Fibroblast of peridontal ligament (primary cell): ENCODE measurements around the gene MRPL48.
"Not testable (repeated sequence)": the region's sequence is repeated elsewhere in the genome, so short reads cannot be mapped to it uniquely, and the experiment has no call there.

Experiments
- DNase-seq: peaks from one replicate; pipeline ENCODE4 v3.0.0-alpha.2; 2010; ENCODE audit errors: extremely low read depth

The MRPL48 gene

DNA sequence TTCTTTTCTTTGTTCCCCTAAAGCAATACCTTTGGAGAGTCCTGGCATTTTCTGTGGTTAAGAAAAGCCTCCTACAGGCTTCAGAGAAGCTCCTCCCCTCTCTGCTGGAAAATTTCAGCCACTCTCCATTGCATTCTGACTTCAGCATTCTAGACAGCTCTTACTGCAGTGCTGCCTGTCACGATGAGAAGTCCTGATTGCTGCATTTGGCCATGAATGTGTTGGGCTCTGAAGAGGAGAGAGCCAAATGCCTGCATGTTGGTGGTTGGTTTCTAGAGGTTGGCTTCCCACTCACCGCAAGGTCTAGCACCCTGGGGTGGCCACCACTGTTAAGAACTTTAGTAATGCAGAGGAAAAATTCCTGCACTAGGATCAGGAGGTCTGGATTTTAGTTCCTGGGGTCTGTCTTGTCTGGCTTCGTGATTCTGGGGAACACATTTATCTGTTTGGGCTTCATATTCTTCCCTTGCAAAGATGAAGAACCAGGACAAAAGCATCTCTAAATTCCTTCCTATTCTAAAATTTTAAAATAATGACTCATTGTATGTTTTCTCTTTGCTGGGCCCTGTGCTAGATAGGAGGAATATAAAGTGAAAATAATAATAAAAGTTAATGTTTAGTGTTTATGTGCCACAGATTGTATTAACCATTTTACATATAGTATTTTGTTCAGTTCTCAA, 50.9 kb downstream of the MRPL48 start:
- peak; percentile 49 for DNase-seq

DNA sequence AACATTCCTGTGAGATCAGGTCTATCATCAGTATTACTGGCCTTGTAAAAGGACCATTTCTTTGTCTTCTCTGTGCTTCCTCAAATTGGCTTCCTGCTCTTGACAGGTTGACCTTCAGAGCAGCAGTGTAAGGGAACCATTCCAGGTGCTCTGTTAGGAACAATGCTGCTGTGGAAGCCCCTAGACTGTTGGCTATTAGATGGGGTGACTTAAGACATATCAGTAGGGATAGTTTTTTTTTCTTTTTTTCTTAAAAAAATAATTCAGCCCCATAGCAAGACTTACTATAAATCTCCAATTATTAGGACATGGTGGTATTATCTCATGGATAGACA, 51.4 kb downstream of the MRPL48 start:
- DNase-seq = no peak

DNA sequence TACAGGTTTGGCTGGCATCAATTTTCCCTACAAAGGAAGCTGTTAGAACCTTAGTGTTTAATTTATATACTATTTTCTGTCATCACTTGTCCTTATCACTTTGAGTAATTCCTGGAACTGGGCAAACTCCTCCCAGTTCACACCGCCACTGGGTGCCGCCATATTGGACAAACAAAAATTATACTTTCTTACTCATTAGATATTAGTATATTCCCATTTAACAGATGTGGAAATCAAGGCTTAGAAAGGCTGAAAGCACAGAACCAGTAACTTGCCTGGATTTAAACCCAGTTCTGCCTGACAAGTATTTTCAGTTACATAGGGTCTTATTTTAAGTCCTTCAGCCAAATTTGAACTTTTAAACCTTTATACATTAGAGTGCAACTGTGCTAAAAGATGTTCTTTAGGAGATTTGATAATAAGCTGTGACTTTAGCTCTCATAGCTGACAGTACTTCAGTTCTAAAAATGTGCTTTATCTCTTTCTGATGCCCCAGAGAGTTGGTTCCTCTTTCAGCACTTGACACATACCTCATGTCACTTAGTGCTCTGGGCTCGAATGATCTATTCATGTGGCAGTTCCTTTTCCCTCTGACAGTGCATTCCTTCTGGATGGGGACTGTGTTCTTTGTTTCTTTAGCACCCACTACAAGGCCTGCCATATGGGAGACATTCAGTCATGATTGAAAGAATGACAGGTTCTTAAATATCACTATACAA, 63.5 kb downstream of the MRPL48 start:
- DNase-seq = no peak

DNA sequence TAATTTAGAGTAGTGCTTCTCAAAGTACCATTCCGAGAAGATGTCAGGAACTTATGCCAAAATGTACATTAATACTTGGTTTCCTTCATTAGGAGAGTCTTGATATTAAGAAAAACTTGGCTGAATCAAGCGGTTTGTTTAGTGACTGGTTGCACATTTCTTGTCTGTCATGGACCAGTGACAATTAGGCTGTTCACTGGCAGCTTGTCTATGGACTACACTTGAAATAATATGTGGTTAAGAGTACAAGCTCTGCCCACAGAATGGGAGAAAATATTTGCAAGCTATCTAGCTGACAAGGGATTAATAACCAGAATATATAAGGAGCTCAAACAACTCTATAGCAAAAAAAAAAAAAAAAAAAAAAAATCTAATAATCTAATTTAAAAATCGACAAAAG, 64.4 kb downstream of the MRPL48 start:
- no peak for DNase-seq

DNA sequence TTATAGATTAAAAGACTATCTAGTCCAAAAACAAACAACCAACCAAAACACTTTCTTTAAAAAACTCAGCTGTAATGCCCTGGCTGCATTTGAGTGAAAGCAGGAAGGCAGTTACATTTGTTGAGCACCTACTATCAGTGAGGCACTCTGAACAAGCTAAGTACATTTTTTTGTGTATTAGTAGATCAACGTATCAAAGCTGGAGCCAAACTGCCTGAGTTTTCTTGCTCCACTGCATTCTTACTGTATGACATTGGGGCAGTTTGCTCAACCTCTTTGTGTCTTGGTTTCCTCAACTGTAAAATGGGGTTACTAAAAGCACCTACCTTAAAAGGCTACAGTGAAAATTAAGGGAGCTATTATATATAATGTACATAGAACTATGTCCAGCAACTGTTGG, 67.0 kb downstream of the MRPL48 start:
- DNase-seq = no peak

DNA sequence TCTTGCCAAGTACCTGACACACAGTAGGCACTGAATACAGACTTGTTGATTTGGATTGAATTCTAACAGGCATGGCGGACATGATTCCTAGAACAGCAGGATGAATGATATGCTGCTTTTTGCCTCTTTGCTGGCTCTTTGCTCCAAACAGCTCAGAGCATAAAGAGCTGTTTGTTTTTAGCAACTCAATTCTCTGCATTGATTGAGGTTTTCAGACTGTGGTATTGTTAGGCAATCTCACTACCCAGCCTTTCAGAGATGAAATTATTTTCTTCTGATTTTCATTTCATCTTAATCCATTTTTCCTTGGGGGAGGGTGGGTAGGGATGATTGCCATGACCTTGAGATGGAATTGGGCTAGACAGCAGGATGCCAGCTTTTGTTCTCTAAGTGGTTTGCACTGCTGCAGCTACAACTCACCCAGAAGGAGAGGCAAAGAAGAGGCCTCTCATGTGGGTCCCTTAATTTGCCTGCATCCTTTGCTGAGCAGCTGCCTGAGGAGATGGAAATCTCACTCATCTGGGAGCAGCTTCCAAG, 68.4 kb downstream of the MRPL48 start:
- DNase-seq = no peak

DNA sequence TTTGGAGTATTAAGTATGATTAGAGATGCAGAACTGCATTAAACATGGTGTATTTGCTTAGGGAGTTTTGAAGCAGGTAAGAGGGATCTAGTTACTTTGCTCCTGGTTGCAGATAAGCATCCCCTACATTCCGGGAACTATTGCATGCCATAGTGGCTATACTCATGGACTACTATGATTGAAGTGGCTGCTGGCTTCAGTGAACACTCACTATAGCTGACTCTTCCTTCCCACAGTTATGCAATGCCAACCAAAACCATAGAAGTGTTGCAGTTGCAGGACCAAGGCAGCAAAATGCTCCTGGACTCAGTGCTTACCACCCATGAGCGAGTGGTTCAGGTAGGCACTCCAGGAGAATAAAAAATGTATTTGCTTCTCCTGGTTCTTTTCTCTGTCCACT, 72.0 kb downstream of the MRPL48 start:
- DNase-seq = no peak

DNA sequence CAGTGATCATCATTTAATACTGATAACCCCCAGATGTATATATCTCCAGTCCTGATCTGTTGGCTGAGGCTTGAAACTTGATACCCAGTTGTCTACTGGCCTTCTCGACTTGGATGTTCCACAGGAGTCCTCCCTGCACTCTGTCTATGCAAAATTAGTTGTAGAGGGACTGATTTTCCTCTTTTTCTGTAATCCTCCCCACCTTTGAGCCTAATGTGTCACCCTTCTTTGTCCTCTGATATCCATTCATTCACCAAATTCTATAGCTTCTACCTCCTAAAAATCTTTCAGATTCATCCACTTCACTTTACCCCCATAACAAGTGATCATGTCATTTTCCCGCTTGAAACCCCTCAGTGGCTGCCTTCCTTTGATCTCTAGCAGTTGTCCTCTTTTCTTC, 72.5 kb downstream of the MRPL48 start:
- DNase-seq = no peak

DNA sequence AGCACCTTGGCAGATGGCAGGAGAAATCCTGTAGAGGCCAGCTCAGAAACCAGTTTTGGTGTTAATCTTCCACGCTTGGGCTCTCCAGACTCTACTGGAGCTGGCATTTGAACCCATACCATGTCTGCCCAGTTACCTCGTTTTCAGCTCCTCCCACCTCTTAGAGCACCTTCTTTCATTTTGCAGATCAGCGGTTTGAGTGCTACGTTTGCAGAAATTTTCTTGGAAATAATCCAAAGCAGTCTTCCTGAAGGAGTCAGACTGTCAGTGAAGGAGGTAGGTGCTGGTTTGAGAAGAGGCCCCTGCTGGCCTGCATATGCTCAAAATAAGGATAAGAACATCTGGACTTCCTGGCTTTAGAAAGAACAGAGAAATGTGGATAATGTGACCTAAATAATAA, 75.3 kb downstream of the MRPL48 start:
- DNase-seq = no peak

DNA sequence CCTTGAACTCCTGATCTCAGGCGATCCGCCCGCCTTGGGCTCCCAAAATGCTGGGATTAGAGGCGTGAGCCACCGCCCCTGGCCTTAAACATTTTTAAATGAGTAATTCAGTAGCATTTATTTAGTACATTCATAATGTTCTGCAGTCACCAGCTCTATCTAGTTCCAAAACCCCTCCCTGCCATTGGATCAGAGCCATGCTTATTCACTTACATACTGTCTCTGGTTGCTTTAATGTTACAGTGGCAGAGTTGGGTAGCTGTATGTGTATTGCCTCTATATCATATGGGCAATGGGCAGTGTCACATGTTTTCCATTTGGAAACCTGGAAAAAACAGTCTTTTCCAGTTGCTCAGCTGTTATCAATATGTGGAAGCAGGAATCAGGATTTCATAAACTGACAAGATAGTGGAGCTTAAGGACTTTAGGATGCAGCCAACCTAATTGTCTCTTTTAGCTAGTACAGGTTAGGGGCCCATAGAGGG, 78.5 kb downstream of the MRPL48 start:
- DNase-seq = peak; percentile 74

DNA sequence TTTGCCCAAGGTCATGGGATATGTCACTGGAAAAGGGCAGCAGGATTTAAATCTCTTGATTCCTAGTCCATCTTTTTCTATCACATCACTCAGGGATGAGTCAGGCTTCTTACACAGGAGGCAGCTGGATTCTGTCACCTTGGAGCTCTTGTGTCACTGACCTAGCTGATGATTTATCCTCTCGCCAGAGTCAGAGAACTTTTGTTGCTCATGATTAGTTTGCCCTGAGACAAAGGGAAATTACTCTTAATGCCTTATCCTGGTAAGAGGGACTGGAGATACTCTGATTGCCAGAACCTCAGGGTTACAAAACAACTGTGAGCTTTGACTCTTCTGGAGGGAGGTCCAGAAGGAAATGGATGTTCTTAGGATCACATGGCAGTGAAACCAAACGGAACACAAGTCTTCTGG, 78.9 kb downstream of the MRPL48 start:
- DNase-seq = peak; percentile 86

DNA sequence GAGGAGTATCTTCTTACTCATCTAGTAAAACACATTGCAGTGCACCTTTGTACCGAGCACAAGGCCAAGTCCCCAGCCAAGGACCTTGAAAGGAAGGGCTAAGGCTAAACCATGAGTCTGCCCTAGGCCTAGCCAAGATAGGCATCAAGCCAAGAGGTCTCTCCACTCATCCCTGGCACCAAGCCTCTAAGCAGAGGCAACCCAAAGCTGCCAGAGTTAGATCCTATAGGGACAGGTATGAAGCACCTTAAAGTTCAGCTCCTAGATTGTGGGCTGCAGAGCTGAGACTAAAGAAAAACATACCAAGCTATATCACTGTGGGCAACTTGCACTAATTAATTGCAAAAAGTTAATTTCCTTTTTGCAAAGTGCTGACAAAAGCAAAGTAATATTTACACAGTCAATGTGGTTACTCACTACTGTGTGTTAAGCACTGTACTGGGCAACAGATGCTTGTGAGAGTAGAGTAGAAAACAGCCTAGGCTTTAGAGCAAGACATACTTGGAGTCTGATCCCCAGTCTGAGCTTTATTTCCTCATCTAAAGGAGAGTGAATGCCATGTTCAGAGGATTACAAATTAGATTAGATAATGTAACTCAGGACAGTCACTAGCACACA, 81.8 kb downstream of the MRPL48 start:
- DNase-seq = no peak

DNA sequence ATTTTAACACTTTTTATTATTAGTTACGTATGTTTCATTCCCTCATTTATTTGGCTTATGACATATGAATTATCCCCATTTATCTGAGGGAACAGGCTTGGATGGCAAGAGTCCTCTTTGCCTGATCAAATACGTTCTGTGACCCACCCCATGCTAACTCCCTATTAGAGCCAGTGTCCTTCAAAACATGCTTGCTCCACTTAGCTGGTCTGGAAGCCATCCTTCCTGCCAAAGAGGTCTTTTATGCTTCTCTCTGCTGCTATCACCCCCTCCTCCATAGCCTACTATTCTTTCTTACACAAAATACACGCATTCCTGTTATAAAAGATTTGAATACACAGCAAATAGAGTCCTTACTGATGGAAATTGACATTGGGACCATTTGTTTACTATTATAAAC, 82.6 kb downstream of the MRPL48 start:
- no peak for DNase-seq

DNA sequence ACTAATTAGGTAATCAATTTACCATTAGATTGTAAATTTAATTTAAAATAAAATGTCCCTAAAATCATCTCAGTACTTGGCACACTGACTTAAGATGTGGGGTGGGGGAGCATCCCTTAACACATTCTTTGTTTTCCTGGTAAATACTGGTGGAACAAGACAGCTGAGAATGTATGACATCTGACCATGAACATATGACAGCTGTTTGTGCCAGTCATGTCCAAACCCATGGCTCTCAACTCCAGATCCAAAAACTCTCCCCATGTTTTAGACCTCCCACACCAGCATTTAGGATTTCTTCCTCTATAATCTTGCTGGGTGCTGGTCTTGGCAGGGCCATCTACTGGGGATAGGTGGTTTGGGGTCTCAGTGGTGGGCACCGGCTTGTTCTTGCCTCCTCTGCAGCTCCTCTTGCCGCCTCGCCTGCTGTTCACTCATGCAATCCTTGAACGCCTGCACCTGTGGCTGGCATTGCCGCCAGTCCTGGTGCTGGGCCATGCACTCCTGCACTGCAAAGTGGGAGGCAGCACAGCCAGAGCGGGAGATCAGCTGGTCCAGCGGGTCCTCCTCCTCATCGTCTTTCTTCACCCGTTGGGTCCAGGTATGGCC, 85.2 kb downstream of the MRPL48 start:
- DNase-seq = no peak

DNA sequence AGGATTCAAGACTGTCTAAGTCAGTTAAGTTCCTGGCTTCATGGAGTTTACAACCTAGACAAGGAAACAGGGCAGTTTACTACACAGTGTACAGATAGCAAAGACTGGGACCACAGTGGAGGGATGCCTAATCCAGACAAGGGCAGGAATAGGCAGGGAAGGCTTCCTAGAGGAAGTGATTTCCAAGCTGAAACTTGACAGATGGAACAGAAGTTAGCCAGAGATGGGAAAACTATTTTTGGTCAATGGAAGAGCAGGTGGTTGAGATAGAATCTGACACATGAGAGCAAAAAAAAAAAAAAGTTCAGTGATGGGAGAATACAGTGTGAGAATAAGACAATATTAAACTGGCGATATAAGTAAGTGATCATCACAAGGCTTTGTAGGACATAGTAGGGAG, 87.7 kb downstream of the MRPL48 start:
- no peak for DNase-seq

DNA sequence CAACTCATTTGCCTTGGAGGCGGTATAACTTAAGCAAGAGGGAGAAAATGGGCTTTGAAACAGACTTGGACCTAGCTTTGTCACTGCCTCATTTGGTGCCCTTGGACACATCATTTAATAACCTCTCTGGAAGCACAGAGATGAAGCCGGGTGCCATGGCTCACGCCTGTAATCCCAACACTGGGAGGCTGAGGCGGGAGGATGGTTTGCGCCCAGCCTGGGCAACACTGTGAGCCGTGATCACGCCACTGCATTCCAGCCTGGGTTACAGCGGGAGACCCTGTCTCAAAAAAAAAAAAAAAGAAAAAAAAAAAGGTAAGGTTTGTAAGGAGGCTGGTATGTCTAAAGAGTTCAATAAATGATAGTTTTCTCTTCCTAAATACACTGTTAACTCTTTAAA, 88.2 kb downstream of the MRPL48 start:
- no peak for DNase-seq

DNA sequence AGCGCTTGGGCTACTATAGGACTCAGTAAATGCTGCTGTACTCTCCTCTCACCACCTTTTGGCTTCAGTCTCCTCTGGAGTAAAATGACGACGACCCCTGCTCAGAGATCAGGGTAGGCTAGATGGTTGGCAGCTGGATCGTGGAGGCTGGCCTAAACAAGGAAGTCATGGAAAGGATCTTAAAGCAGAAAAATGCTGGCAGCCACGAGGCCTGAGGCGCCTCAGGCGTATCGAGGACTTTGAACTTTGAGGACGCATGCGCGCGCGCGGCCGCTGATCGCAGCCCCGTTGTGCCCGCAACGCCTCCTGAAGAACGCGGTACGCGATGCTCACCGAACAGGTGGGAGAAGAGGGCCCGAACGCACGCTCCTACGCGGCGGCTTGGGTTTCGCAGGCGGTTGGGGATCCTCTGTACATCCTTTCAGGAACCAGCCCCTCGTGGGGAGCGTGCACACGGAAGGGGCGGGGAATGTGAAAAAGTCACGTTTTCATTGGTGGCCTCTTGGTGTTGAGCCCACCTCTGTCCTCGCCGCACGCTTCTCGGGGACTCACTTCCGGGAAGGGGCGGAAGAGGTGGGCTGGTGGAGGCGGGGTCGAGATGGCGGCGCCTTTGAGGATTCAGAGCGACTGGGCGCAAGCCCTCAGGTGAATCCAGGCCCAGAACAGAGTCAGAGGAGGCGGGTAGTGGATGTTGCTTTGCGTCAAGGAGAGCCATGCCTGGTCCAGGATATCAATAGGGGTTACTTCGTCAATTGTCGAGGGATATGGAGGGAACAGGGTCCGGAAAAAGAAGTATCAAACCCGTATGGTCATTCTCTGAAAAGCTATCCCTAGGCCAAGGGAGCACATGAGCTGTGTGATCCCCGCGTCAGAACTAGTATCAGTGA, 89.0 kb downstream of the MRPL48 start, which contains the start of the genes COA4 and PAAF1:
Gene COA4 (minus strand): TSS at position 423 of the 887 bp plus-strand sequence. CDS start 3,468 bp downstream, outside the sequence.
Gene PAAF1 (plus strand): TSS at position 576 of the 887 bp plus-strand sequence. CDS start 23 bp downstream, at position 599.
- DNase-seq = peak; percentile 92

DNA sequence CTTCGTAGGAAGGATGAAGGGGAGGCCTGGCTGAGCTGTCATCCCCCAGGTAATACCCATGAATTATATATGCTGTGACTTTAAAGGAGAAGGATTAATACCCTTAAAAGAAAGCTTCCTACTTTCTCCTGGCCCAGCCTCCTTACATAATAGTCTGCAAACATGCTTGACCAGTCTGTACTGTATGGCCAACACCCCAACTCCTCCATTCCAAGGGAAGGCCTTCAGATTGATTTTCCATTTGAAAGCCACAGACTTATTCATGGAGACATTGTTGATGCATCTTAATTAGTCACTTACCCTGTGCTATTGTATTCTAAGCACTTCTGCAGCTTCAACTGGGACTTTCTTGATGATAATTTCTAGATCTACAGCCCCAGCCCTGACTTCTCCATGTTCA, 91.1 kb downstream of the MRPL48 start:
- DNase-seq = no peak

DNA sequence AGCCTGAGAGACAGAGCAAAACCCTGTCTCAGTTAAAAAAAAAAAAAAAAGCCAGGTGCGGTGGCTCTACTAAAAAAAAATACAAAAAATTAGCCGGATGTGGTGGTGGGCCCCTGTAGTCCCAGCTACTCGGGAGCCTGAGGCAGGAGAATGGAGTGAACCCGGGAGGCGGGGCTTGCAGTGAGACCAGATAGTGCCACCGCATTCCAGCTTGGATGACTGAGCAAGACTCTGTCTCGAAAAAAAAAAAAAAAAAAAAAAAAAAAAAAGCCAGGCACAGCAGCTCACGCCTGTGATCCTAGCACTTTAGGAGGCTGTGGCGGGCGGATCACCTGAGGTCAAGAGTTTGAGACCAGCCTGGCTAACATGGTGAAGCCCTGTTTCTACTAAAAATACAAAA, 92.8 kb downstream of the MRPL48 start:
- DNase-seq = not testable (repeated sequence)

DNA sequence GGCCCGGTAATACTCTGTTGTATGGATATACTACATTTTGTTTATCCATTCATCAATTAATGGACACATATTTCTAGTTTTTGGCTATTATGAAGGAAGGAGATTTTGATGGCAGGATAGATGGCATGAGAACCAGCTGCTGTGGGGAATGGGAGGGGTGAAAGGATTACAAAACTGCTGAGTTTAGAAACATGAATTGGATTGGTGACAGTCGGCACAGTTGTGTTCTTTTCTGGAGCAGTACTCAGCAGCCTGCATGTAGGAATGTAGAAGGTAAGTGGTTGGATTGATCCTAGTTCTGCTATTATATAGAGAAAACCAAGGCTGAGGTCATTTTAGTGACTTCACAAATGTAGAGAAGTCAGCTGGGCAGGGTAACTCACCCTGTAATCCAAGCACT, 96.2 kb downstream of the MRPL48 start:
- no peak for DNase-seq

DNA sequence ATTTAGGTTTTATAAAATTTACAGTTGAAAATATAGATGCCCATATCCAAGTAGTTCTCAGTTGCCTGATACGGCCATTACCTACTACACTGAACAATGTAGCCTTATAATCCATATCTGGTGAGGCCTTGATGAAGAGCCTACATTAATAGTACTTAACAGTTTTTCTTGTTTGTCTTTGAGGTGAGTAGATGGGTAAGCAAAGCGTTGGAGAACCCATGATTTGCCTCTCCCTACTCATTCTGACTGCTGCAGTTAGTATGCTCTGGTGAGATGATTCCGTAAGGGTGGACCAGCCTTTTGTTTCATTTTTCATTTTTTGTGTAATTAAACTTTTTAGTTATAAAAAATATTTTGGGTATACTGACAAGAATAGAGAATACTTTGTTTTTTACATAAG, 100.6 kb downstream of the MRPL48 start:
- DNase-seq = no peak
